IMR-90 (cell line): ENCODE measurements around the gene DSCAML1. TPM values are rescaled to one million over a fixed set of nuclear protein-coding genes. Genes with fewer than 3 reads are reported as not detected.

ENCODE experiments used
- ATAC-seq: fragments of 200-7000 bp; cut with Tn5 transposase; 2 replicates; pipeline ENCODE4 v1.9.1; 2020; ENCODE audit warnings: low read depth, mild to moderate bottlenecking, moderate library complexity
- BruUV-seq: library from RNA; stranded (reverse); fragments of 400-500 nt; replicated peaks from 2 replicates; lab custom pipeline; 2021; lab: Mats Ljungman, UMichigan
- CTCF ChIA-PET: fragments of 300-600 bp; formaldehyde crosslinking; extraction: SDS; loops from one replicate; lab custom pipeline; 2021; ENCODE audit warnings: antibody characterized with exemption; lab: Yijun Ruan, JAX
- POLR2A ChIA-PET: fragments of 300-600 bp; sonication (Branson Sonifier 250); formaldehyde crosslinking; loops from one replicate; lab custom pipeline; 2022; ENCODE audit warnings: antibody characterized with exemption; ENCODE audit not compliant: unreplicated experiment; lab: Charles Lee
- DNase-seq: peaks from one replicate; pipeline ENCODE4 v3.0.0; 2013
- H2AFZ ChIP-seq: replicated peaks from 2 replicates; pipeline ENCODE3; 2013; ENCODE audit warnings: low read length, mild to moderate bottlenecking; ENCODE audit not compliant: poor library complexity
- H2AK5ac ChIP-seq: 2 replicates; pipeline ENCODE4 v1.6.1; 2013; ENCODE audit warnings: low read depth, low read length, inconsistent platforms
- H2AK9ac ChIP-seq: replicated peaks from 2 replicates; pipeline ENCODE3; 2013; ENCODE audit warnings: mild to moderate bottlenecking, low read depth, low read length, moderate library complexity; ENCODE audit not compliant: poor library complexity
- H2BK120ac ChIP-seq: 2 replicates; pipeline ENCODE4 v1.6.1; 2013; ENCODE audit warnings: low read depth, low read length, inconsistent platforms
- H2BK15ac ChIP-seq: 3 replicates; pipeline ENCODE4 v1.6.1; 2013; ENCODE audit warnings: low read depth, low read length, inconsistent platforms
- H2BK20ac ChIP-seq: 2 replicates; pipeline ENCODE4 v1.6.1; 2013; ENCODE audit warnings: low read depth, mild to moderate bottlenecking, inconsistent platforms, low read length, moderate library complexity
- H2BK5ac ChIP-seq: 2 replicates; pipeline ENCODE4 v1.6.1; 2013; ENCODE audit warnings: mild to moderate bottlenecking, low read depth, low read length, inconsistent platforms; ENCODE audit not compliant: poor library complexity, severe bottlenecking
- H3K14ac ChIP-seq: replicated peaks from 2 replicates; pipeline ENCODE4 v1.6.1; 2013; ENCODE audit warnings: low read depth, low read length, inconsistent platforms
- H3K18ac ChIP-seq: 2 replicates; pipeline ENCODE4 v1.6.1; 2013; ENCODE audit warnings: low read depth, low read length, control low read depth
- H3K23ac ChIP-seq: 2 replicates; pipeline ENCODE4 v1.6.1; 2013; ENCODE audit warnings: low read depth, low read length, inconsistent platforms
- H3K27ac ChIP-seq: 2 replicates; pipeline ENCODE4 v1.5.1; 2013; ENCODE audit warnings: mild to moderate bottlenecking, control low read depth, low read length; ENCODE audit not compliant: insufficient read depth
- H3K27me3 ChIP-seq: 2 replicates; pipeline ENCODE4 v1.6.1; 2013; ENCODE audit warnings: low read length; ENCODE audit not compliant: control insufficient read depth, insufficient read depth
- H3K36me3 ChIP-seq: 2 replicates; pipeline ENCODE4 v1.6.1; 2013; ENCODE audit warnings: low read length, mixed read lengths; ENCODE audit not compliant: control insufficient read depth, insufficient read depth
- H3K4ac ChIP-seq: 2 replicates; pipeline ENCODE4 v1.6.1; 2013; ENCODE audit warnings: low read depth, low read length, inconsistent platforms
- H3K4me1 ChIP-seq: 2 replicates; pipeline ENCODE4 v1.6.1; 2013; ENCODE audit warnings: low read length, mixed read lengths; ENCODE audit not compliant: control insufficient read depth, insufficient read depth
- H3K4me2 ChIP-seq: 2 replicates; pipeline ENCODE4 v1.6.1; 2013; ENCODE audit warnings: low read depth, mild to moderate bottlenecking, control low read depth, low read length, moderate library complexity
- H3K4me3 ChIP-seq: 2 replicates; pipeline ENCODE4 v1.5.1; 2013; ENCODE audit warnings: low read depth, mild to moderate bottlenecking, control low read depth, low read length, moderate library complexity; ENCODE audit not compliant: insufficient read depth
- H3K56ac ChIP-seq: 2 replicates; pipeline ENCODE4 v1.6.1; 2013; ENCODE audit warnings: low read length, inconsistent platforms; ENCODE audit not compliant: insufficient read depth; ENCODE audit errors: extremely low read depth
- H3K79me1 ChIP-seq, 2 experiments: 2 replicates each; pipeline ENCODE4 v1.6.1; 2013; ENCODE audit warnings: low read length in 2 of 2, inconsistent platforms in 1 of 2, low read depth in 1 of 2
- H3K9ac ChIP-seq: 2 replicates; pipeline ENCODE4 v1.6.1; 2013; ENCODE audit warnings: low read depth, low read length, control low read depth
- H3K9me1 ChIP-seq: 2 replicates; pipeline ENCODE4 v1.6.1; 2013; ENCODE audit warnings: low read length, inconsistent platforms; ENCODE audit not compliant: insufficient read depth
- H3K9me3 ChIP-seq: 2 replicates; pipeline ENCODE4 v1.6.1; 2013; ENCODE audit warnings: low read length; ENCODE audit not compliant: control insufficient read depth, insufficient read depth
- H4K20me1 ChIP-seq: 2 replicates; pipeline ENCODE4 v1.6.1; 2013; ENCODE audit warnings: low read length, inconsistent platforms; ENCODE audit not compliant: insufficient read depth
- H4K5ac ChIP-seq: 2 replicates; pipeline ENCODE4 v1.6.1; 2013; ENCODE audit warnings: mild to moderate bottlenecking, low read depth, low read length, control low read depth
- H4K8ac ChIP-seq, 2 experiments: 2 replicates each; pipeline ENCODE4 v1.6.1; 2013; ENCODE audit warnings: low read depth in 2 of 2, low read length in 2 of 2, control low read depth in 1 of 2, inconsistent platforms in 1 of 2
- H4K91ac ChIP-seq: 2 replicates; pipeline ENCODE4 v1.6.1; 2013; ENCODE audit warnings: low read depth, low read length, inconsistent platforms; ENCODE audit not compliant: insufficient read depth
- BHLHE40 ChIP-seq: fragments of 150-350 bp; IDR thresholded peaks from 2 replicates; pipeline ENCODE4 v1.6.1; 2016; ENCODE audit warnings: mild to moderate bottlenecking, low read depth, low read length
- CEBPB ChIP-seq: IDR thresholded peaks from 2 replicates; pipeline ENCODE4 v1.6.1; 2012; ENCODE audit warnings: low read depth, low read length, improper control_type of control experiment
- CHD1 ChIP-seq: IDR thresholded peaks from 2 replicates; pipeline ENCODE4 v1.6.1; 2012; ENCODE audit warnings: low read depth, low read length, improper control_type of control experiment
- FOS ChIP-seq: fragments of 150-350 bp; IDR thresholded peaks from 2 replicates; pipeline ENCODE4 v1.6.1; 2016; ENCODE audit warnings: low read depth, low read length
- MAFK ChIP-seq: IDR thresholded peaks from 2 replicates; pipeline ENCODE4 v1.6.1; 2012; ENCODE audit warnings: low read depth, low read length, improper control_type of control experiment
- MAZ ChIP-seq: IDR thresholded peaks from 2 replicates; pipeline ENCODE4 v1.6.1; 2012; ENCODE audit warnings: low read depth, mild to moderate bottlenecking, low read length, improper control_type of control experiment, moderate library complexity, borderline replicate concordance
- MXI1 ChIP-seq: IDR thresholded peaks from 2 replicates; pipeline ENCODE4 v1.6.1; 2012; ENCODE audit warnings: low read depth, mild to moderate bottlenecking, low read length, moderate library complexity, borderline replicate concordance
- NFE2L2 ChIP-seq: fragments of 150-350 bp; IDR thresholded peaks from 2 replicates; pipeline ENCODE4 v1.6.1; 2016; ENCODE audit warnings: low read depth, mild to moderate bottlenecking, low read length
- POLR2A ChIP-seq: IDR thresholded peaks from 2 replicates; pipeline ENCODE4 v1.6.1; 2012; ENCODE audit warnings: mild to moderate bottlenecking, low read depth, low read length
- RAD21 ChIP-seq: IDR thresholded peaks from 2 replicates; pipeline ENCODE4 v1.6.1; 2012; ENCODE audit warnings: low read length, improper control_type of control experiment
- RCOR1 ChIP-seq: IDR thresholded peaks from 2 replicates; pipeline ENCODE4 v1.6.1; 2012; ENCODE audit warnings: mild to moderate bottlenecking, low read length, improper control_type of control experiment; ENCODE audit not compliant: insufficient replicate concordance
- RFX5 ChIP-seq: IDR thresholded peaks from 2 replicates; pipeline ENCODE4 v1.8.0; 2012; ENCODE audit warnings: low read depth, mild to moderate bottlenecking, low read length, moderate library complexity
- SMC3 ChIP-seq: fragments of 150-350 bp; IDR thresholded peaks from 2 replicates; pipeline ENCODE4 v1.6.1; 2016; ENCODE audit warnings: low read depth, mild to moderate bottlenecking, antibody characterized with exemption, low read length, moderate library complexity
- WGBS, 2 experiments: methylation state at CpG; one replicate each; pipeline versions ENCODE4 v1.1.5 to v1.1.7; 2013; ENCODE audit warnings: missing lambda C conversion rate in 2 of 2; ENCODE audit not compliant: insufficient read length in 1 of 2; ENCODE audit errors: extremely low coverage in 2 of 2; 5-methylcytosine and 5-hydroxymethylcytosine counted together
- dilution Hi-C: fragments of 300-500 bp; cut with HindIII; formaldehyde crosslinking; loops from one replicate; pipeline ENCODE4 v1.14.3; 2018; ENCODE audit warnings: low sequenced_read_pairs; ENCODE audit not compliant: unreplicated experiment
- in situ Hi-C: fragments of 300-500 bp; cut with MboI; formaldehyde crosslinking; loops from 3 replicates; pipeline ENCODE4 v1.14.3; 2019; ENCODE audit warnings: low sequenced_read_pairs, inconsistent platforms, mixed read lengths
- intact Hi-C: fragments of 100-400 bp; cut with micrococcal nuclease; formaldehyde crosslinking; loops from 2 replicates; pipeline ENCODE4 v1.10.0; 2022
- polyA plus RNA-seq, 3 experiments: library from polyadenylated mRNA; depleted of rRNA; stranded (reverse); fragments of >200 nt; gene quantifications; 2 replicates each; pipeline ENCODE4 v1.2.3, GENCODE V29; 2012; ENCODE audit warnings: low replicate concordance in 1 of 3
- total RNA-seq: library from RNA; depleted of rRNA; stranded (reverse); fragments of >200 nt; gene quantifications from 2 replicates; pipeline ENCODE4 v1.2.3, GENCODE V29; 2012
- TF ChIP-seq, protein P1 (sequence below): fragments of 150-350 bp; IDR thresholded peaks from 2 replicates; pipeline ENCODE4 v1.6.1; 2016; ENCODE audit warnings: low read depth, mild to moderate bottlenecking, low read length, moderate library complexity, borderline replicate concordance
- TF ChIP-seq, protein P2 (sequence below): conservative IDR thresholded peaks from 2 replicates; pipeline ENCODE4 v1.5.1; 2012; ENCODE audit warnings: mild to moderate bottlenecking, low read depth, low read length, improper control_type of control experiment
- TF ChIP-seq, protein P3 (sequence below): fragments of 150-350 bp; IDR thresholded peaks from 2 replicates; pipeline ENCODE4 v1.6.1; 2017; ENCODE audit warnings: mild to moderate bottlenecking, antibody characterized with exemption, low read length, low read depth

DSCAML1 gene
- total and polyA plus RNA-seq, 2 of the 4 experiments (the other 2 are of a cell fraction), result not detected

DNA sequence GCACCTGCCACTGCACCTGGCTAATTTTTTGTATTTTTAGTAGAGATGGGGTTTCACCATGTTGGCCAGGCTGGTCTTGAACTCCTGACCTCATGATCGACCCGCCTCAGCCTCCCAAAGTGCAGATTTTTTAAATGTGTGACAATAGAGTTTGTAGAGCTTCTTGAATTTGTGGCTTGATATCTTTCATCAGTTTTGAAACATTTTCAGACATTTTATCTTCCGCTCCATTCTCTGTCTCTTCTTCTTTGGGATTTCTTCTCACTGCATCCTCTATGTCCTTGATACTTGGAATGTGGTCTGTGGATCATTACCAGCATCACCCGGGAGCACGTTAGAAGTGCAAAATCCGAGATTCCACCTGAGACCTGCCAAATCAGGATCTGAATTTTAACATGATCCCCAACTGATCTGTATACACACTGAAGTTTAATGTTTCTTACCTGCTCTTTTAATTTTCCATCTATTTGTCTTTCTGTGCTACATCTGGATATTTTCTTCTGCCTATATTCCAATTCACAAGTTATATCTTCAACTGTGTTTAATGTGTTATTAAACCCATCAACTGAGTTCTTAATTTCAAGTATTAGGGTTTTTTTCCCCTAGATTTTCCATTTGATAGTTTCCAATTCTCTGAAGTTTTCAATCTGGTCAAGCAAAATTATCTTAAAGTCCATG lies 343.0 kb downstream of the DSCAML1 start:
- Histone ChIP-seq H3K27me3 (peaks cover 15% of the 10 kb centered on the region), H4K91ac (no peak overlapping the region), H3K27ac (no peak overlapping the region), H3K79me1 (no peaks in the 10 kb centered on the region), H3K4me2 (no peak overlapping the region), H2BK5ac (no peak overlapping the region), H4K5ac (no peak overlapping the region), H3K4me3 (no peak overlapping the region), H3K56ac (no peak overlapping the region), H2AK9ac (no peak overlapping the region), H2AFZ (no peak overlapping the region), H3K4me1 (no peaks in the 10 kb centered on the region), H3K9me3 (no peaks in the 10 kb centered on the region; the same call in 1 of the 2 replicates), H4K20me1 (no peaks in the 10 kb centered on the region), H2BK20ac (no peak overlapping the region), H3K18ac (no peak overlapping the region), H3K14ac (no peak overlapping the region), H2BK15ac (no peak overlapping the region), H3K36me3 (no peaks in the 10 kb centered on the region), H3K9ac (no peak overlapping the region), H3K23ac (no peak overlapping the region), H2BK120ac (no peak overlapping the region), H3K4ac (no peak overlapping the region), H3K9me1 (no peaks in the 10 kb centered on the region), H2AK5ac (no peak overlapping the region), H4K8ac (no peak overlapping the region)
- no TSS peak for BruUV-seq
- in situ Hi-C loops (no loop called here), dilution Hi-C loops (no loop called here), intact Hi-C loops (no loop called here)
- ATAC-seq (no peak), DNase-seq (no peak)
- CTCF ChIA-PET, result no interaction called here
- TF ChIP-seq CEBPB (no peak), POLR2A (no peak), MAFK (no peak), FOS (no peak), NFE2L2 (no peak), MAZ (no peak), CHD1 (no peak), RFX5 (no peak), SMC3 (no peak), RAD21 (no peak), BHLHE40 (no peak), RCOR1 (no peak), MXI1 (no peak)
- TF ChIP-seq, protein P1, sequence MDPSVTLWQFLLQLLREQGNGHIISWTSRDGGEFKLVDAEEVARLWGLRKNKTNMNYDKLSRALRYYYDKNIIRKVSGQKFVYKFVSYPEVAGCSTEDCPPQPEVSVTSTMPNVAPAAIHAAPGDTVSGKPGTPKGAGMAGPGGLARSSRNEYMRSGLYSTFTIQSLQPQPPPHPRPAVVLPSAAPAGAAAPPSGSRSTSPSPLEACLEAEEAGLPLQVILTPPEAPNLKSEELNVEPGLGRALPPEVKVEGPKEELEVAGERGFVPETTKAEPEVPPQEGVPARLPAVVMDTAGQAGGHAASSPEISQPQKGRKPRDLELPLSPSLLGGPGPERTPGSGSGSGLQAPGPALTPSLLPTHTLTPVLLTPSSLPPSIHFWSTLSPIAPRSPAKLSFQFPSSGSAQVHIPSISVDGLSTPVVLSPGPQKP, result no peak
- TF ChIP-seq, protein P2, sequence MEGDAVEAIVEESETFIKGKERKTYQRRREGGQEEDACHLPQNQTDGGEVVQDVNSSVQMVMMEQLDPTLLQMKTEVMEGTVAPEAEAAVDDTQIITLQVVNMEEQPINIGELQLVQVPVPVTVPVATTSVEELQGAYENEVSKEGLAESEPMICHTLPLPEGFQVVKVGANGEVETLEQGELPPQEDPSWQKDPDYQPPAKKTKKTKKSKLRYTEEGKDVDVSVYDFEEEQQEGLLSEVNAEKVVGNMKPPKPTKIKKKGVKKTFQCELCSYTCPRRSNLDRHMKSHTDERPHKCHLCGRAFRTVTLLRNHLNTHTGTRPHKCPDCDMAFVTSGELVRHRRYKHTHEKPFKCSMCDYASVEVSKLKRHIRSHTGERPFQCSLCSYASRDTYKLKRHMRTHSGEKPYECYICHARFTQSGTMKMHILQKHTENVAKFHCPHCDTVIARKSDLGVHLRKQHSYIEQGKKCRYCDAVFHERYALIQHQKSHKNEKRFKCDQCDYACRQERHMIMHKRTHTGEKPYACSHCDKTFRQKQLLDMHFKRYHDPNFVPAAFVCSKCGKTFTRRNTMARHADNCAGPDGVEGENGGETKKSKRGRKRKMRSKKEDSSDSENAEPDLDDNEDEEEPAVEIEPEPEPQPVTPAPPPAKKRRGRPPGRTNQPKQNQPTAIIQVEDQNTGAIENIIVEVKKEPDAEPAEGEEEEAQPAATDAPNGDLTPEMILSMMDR, result no peak
- TF ChIP-seq, protein P3, sequence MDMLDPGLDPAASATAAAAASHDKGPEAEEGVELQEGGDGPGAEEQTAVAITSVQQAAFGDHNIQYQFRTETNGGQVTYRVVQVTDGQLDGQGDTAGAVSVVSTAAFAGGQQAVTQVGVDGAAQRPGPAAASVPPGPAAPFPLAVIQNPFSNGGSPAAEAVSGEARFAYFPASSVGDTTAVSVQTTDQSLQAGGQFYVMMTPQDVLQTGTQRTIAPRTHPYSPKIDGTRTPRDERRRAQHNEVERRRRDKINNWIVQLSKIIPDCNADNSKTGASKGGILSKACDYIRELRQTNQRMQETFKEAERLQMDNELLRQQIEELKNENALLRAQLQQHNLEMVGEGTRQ, result no peak
- POLR2A ChIA-PET, result no interaction called here
- WGBS, 2 experiments, result no CpG with 5 or more reads among the region's 6 CpGs
